Keratinocyte (primary cell): ENCODE measurements around the gene PPM1M. TPM values are rescaled to one million over a fixed set of nuclear protein-coding genes. Genes with fewer than 3 reads are reported as not detected.
A peak's percentile ranks its signal among the peaks of the same experiment; 100 is the strongest.

Experiments used
- DNase-seq: peaks from one replicate; pipeline ENCODE4 v3.0.0-alpha.2; 2011; ENCODE audit warnings: low read depth, missing footprints, low spot score
- FAIRE-seq: peaks from 2 replicates; lab custom pipeline; 2011; peaks lifted over from hg19 to GRCh38; lab: Jason Lieb, UNC
- H2AFZ ChIP-seq: 2 replicates; pipeline ENCODE4 v1.6.0; 2012; ENCODE audit warnings: low read length, control low read depth, inconsistent platforms; ENCODE audit not compliant: control insufficient read depth
- H3K27ac ChIP-seq: 2 replicates; pipeline ENCODE4 v1.5.1; 2011; ENCODE audit warnings: low read length; ENCODE audit not compliant: control insufficient read depth, insufficient read depth
- H3K27me3 ChIP-seq: 3 replicates; pipeline ENCODE4 v1.6.0; 2011; ENCODE audit warnings: low read length; ENCODE audit not compliant: control insufficient read depth, insufficient read depth; ENCODE audit errors: extremely low read depth
- H3K36me3 ChIP-seq, 2 experiments: 2 replicates in 1 of 2; 3 replicates in 1 of 2; pipeline ENCODE4 v1.5.1; 2011; ENCODE audit warnings: low read length in 2 of 2, mild to moderate bottlenecking in 1 of 2; ENCODE audit not compliant: control insufficient read depth in 2 of 2, insufficient read depth in 2 of 2; ENCODE audit errors: extremely low read depth in 1 of 2
- H3K4me1 ChIP-seq: 3 replicates; pipeline ENCODE4 v1.5.1; 2011; ENCODE audit warnings: low read length; ENCODE audit not compliant: control insufficient read depth, insufficient read depth; ENCODE audit errors: extremely low read depth
- H3K4me2 ChIP-seq: 3 replicates; pipeline ENCODE4 v1.6.0; 2011; ENCODE audit warnings: low read depth, low read length; ENCODE audit not compliant: control insufficient read depth, insufficient read depth; ENCODE audit errors: extremely low read depth
- H3K4me3 ChIP-seq, 3 experiments: fragments of 200-600 bp in 1 of 3; sonication (generic) in 1 of 3; 2 replicates in 2 of 3; 3 replicates in 1 of 3; pipeline ENCODE4 v1.5.1; 2011 to 2016; ENCODE audit warnings: low read length in 3 of 3, mild to moderate bottlenecking in 3 of 3, control low read depth in 2 of 3, inconsistent platforms in 1 of 3, low read depth in 1 of 3, mixed read lengths in 1 of 3, mixed run types in 1 of 3, moderate library complexity in 1 of 3; ENCODE audit not compliant: control insufficient read depth in 2 of 3, insufficient read depth in 2 of 3; ENCODE audit errors: extremely low read depth in 1 of 3
- H3K79me2 ChIP-seq: 2 replicates; pipeline ENCODE4 v1.6.0; 2012; ENCODE audit warnings: low read length; ENCODE audit not compliant: control insufficient read depth, insufficient read depth
- H3K9ac ChIP-seq: 3 replicates; pipeline ENCODE4 v1.6.0; 2011; ENCODE audit warnings: low read length; ENCODE audit not compliant: control insufficient read depth, insufficient read depth; ENCODE audit errors: extremely low read depth
- H3K9me1 ChIP-seq: 3 replicates; pipeline ENCODE4 v1.6.0; 2011; ENCODE audit warnings: low read length; ENCODE audit not compliant: control insufficient read depth, insufficient read depth; ENCODE audit errors: extremely low read depth
- H3K9me3 ChIP-seq: 2 replicates; pipeline ENCODE4 v1.5.1; 2012; ENCODE audit warnings: low read depth, low read length; ENCODE audit not compliant: control insufficient read depth
- H4K20me1 ChIP-seq: 3 replicates; pipeline ENCODE4 v1.6.0; 2011; ENCODE audit warnings: low read length; ENCODE audit not compliant: control insufficient read depth, insufficient read depth; ENCODE audit errors: extremely low read depth
- CTCF ChIP-seq, 3 experiments: IDR thresholded peaks in 1 of 3; conservative IDR thresholded peaks in 1 of 3; optimal IDR thresholded peaks in 1 of 3; 2 replicates in 2 of 3; 3 replicates in 1 of 3; pipeline versions ENCODE3 to v1.5.1; 2011; ENCODE audit warnings: low read length in 3 of 3, mild to moderate bottlenecking in 3 of 3, moderate library complexity in 2 of 3, control low read depth in 1 of 3, inconsistent platforms in 1 of 3; ENCODE audit not compliant: insufficient read depth in 2 of 3; ENCODE audit errors: extremely low read depth in 1 of 3
- EZH2 ChIP-seq: IDR thresholded peaks from one replicate; pipeline ENCODE4 v1.6.1; 2012; ENCODE audit warnings: inconsistent platforms, mild to moderate bottlenecking, low read length, moderate library complexity
- dilution Hi-C: fragments of 300-500 bp; cut with MboI; formaldehyde crosslinking; loops from one replicate; pipeline ENCODE4 v1.7.0; 2020; ENCODE audit warnings: low sequenced_read_pairs; ENCODE audit not compliant: extremely low pct_ligation_motif_present
- polyA plus RNA-seq, 5 experiments: library from polyadenylated mRNA; depleted of rRNA in 3 of 5; stranded (reverse) in 3 of 5; stranded (forward) in 1 of 5; unstranded in 1 of 5; fragments of >200 nt; gene quantifications; 1 replicate in 1 of 5; 2 replicates in 3 of 5; 3 replicates in 1 of 5; pipeline versions ENCODE4 v1.2.1 to v1.2.3, GENCODE V29; 2011 to 2012; ENCODE audit warnings: missing spikeins in 2 of 5, low read depth in 1 of 5, low replicate concordance in 1 of 5

The PPM1M gene
- polyA plus RNA-seq, 1 donor (not counting 4 experiments of a cell fraction or from before 2014, with no cell fraction given), result 6.4 TPM

- dilution Hi-C loops, result no loop called here
- H4K20me1 ChIP-seq, result peaks cover 5% of the 10 kb centered on the region
- DNase-seq (no peak), FAIRE-seq (no peak)
- peak within 1 kb of the TSS; percentile 84 for H3K27ac ChIP-seq
- H3K9ac ChIP-seq, result peak within 1 kb of the TSS; percentile 89
- H2AFZ ChIP-seq, result peak within 1 kb of the TSS; percentile 88
- H3K9me3 ChIP-seq, result no peaks in the 10 kb centered on the region
- peaks cover 49% of the 10 kb centered on the region for H3K79me2 ChIP-seq
- TF ChIP-seq EZH2 (no peak), CTCF (optimal IDR thresholded peaks at IDR 0.05 in 1 of 3, IDR thresholded peaks at IDR 0.05 in 1 of 3, conservative IDR thresholded peaks at IDR 0.05 in 1 of 3; ENCODE audit: extremely low read depth in 1 of 3, insufficient read depth in 2 of 3, low read length in 3 of 3) (peak in 2 of 3 experiments; percentile 39 to 53)
- H3K36me3 ChIP-seq, result peaks cover 5 to 11% of the 10 kb centered on the region in 2 experiments
- H3K4me1 ChIP-seq, result peaks cover 36% of the 10 kb centered on the region
- H3K27me3 ChIP-seq, result no peaks in the 10 kb centered on the region
- H3K4me2 ChIP-seq, result peak within 1 kb of the TSS; percentile 90
- no peaks in the 10 kb centered on the region for H3K9me1 ChIP-seq
- H3K4me3 ChIP-seq, result peak within 1 kb of the TSS; percentile 75 to 91 (median 76)
These were observed 6.5 kb upstream of the PPM1M start, which contains the start of gene TWF2 for GRCh38 chr3:52238761-52239701. Gene TWF2, minus strand, starts transcription at chr3:52239158. Its CDS starts 142 bp downstream, at chr3:52239016.

- DNase-seq (peak; percentile 75), FAIRE-seq (peak; percentile 87)
- Histone ChIP-seq H3K4me1 (peaks cover 49% of the 10 kb centered on the region), H3K9ac (peak overlapping the region; percentile 89), H2AFZ (no peak overlapping the region), H3K4me2 (peak overlapping the region; percentile 90), H3K9me1 (no peaks in the 10 kb centered on the region), H3K36me3 (peaks cover 4 to 5% of the 10 kb centered on the region in 2 experiments), H3K27me3 (no peaks in the 10 kb centered on the region), H3K79me2 (peaks cover 38% of the 10 kb centered on the region), H3K4me3 (peak overlapping the region; percentile 75 to 91 (median 76)), H4K20me1 (peaks cover 5% of the 10 kb centered on the region), H3K9me3 (no peaks in the 10 kb centered on the region), H3K27ac (peak overlapping the region; percentile 84)
- dilution Hi-C loops, result no loop called here
- TF ChIP-seq EZH2 (no peak), CTCF (optimal IDR thresholded peaks at IDR 0.05 in 1 of 3, IDR thresholded peaks at IDR 0.05 in 1 of 3, conservative IDR thresholded peaks at IDR 0.05 in 1 of 3; ENCODE audit: extremely low read depth in 1 of 3, insufficient read depth in 2 of 3, low read length in 3 of 3) (peak in 1 of 3 experiments; percentile 22)
These were observed 5.3 kb upstream of the PPM1M start for GRCh38 chr3:52240059-52240885.
